ENCODE results near the gene SAMD8. TPM values are rescaled to one million over a fixed set of nuclear protein-coding genes. Genes with fewer than 3 reads are reported as not detected.

The SAMD8 gene
- total RNA-seq, 1 experiment from 2014 or later = 23.6 TPM

- H2AFZ ChIP-seq (ENCODE audit: low read depth, low read length, poor library complexity, severe bottlenecking) = no peak overlapping the region
- intact Hi-C loops (cut with micrococcal nuclease) = no loop called here
- no peaks in the 10 kb centered on the region for H4K20me1 ChIP-seq (ENCODE audit: insufficient read depth)
- CTCF ChIA-PET = no interaction called here
- no TSS peak for BruUV-seq (replicated peaks)
- no peaks in the 10 kb centered on the region for H3K9me2 ChIP-seq (ENCODE audit: insufficient read depth)
- H3K36me3 ChIP-seq (ENCODE audit: control insufficient read depth in 1 of 2, insufficient read depth in 2 of 2, low read length in 2 of 2) = no peaks in the 10 kb centered on the region
- H3K4me2 ChIP-seq (ENCODE audit: low read length) = no peak overlapping the region
- DNase-seq (ENCODE audit: low read depth, low spot score) (no peak), ATAC-seq (no peak)
- RAD21 ChIA-PET (ENCODE audit: low non-redundant PET in 1 of 2, low total read pairs in 2 of 2, uncharacterized antibody in 2 of 2, unreplicated experiment in 2 of 2) = no interaction called here
- H3K4me3 ChIP-seq (replicated peaks in 1 of 2; ENCODE audit: low read depth in 1 of 2, low read length in 2 of 2) = no peak overlapping the region
- no peaks in the 10 kb centered on the region for H3K9me3 ChIP-seq (ENCODE audit: control insufficient read depth in 1 of 2, insufficient read depth in 1 of 2, low read depth in 1 of 2, low read length in 2 of 2)
- POLR2A ChIA-PET = interaction anchor here (1.3 kb wide), 1 partner anchor 42 kb away, joined by 3 read pairs; a partner anchor contains a TSS
- no peaks in the 10 kb centered on the region for H3K4me1 ChIP-seq (ENCODE audit: control insufficient read depth in 1 of 2, insufficient read depth in 2 of 2, low read length in 2 of 2)
- H3K27ac ChIP-seq (ENCODE audit: low read depth, low read length) = no peak overlapping the region
- no peaks in the 10 kb centered on the region for H3K27me3 ChIP-seq (ENCODE audit: insufficient read depth, low read length)
- no peak for TF ChIP-seq EGR1 (IDR thresholded peaks at IDR 0.05; ENCODE audit: low read depth)
- no peak for TF ChIP-seq RAD21 (IDR thresholded peaks at IDR 0.05; ENCODE audit: low read depth)
- no peak for TF ChIP-seq SP1 (IDR thresholded peaks at IDR 0.05; ENCODE audit: low read depth)
- no peak for TF ChIP-seq ZFX (IDR thresholded peaks at IDR 0.05)
- no peak for TF ChIP-seq ZBTB33 (IDR thresholded peaks at IDR 0.05; ENCODE audit: extremely low read depth, insufficient replicate concordance, low read length)
- TF ChIP-seq EZH2phosphoT487 (IDR thresholded peaks at IDR 0.05; ENCODE audit: borderline replicate concordance) = no peak
- TF ChIP-seq ZNF274 (IDR thresholded peaks at IDR 0.05; ENCODE audit: low read depth, low read length) = no peak
- no peak for TF ChIP-seq ATF3 (IDR thresholded peaks at IDR 0.05)
- TF ChIP-seq, protein P1, sequence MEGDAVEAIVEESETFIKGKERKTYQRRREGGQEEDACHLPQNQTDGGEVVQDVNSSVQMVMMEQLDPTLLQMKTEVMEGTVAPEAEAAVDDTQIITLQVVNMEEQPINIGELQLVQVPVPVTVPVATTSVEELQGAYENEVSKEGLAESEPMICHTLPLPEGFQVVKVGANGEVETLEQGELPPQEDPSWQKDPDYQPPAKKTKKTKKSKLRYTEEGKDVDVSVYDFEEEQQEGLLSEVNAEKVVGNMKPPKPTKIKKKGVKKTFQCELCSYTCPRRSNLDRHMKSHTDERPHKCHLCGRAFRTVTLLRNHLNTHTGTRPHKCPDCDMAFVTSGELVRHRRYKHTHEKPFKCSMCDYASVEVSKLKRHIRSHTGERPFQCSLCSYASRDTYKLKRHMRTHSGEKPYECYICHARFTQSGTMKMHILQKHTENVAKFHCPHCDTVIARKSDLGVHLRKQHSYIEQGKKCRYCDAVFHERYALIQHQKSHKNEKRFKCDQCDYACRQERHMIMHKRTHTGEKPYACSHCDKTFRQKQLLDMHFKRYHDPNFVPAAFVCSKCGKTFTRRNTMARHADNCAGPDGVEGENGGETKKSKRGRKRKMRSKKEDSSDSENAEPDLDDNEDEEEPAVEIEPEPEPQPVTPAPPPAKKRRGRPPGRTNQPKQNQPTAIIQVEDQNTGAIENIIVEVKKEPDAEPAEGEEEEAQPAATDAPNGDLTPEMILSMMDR (IDR thresholded peaks at IDR 0.05 in 2 of 3, conservative IDR thresholded peaks at IDR 0.05 in 1 of 3; ENCODE audit: borderline replicate concordance in 1 of 3, insufficient read depth in 1 of 3, low read depth in 2 of 3, low read length in 2 of 3) = no peak
- no peak for TF ChIP-seq SRF (IDR thresholded peaks at IDR 0.05; ENCODE audit: low read depth)
- no peak for TF ChIP-seq FOSL1 (IDR thresholded peaks at IDR 0.05; ENCODE audit: low read depth)
- TF ChIP-seq, protein P2, sequence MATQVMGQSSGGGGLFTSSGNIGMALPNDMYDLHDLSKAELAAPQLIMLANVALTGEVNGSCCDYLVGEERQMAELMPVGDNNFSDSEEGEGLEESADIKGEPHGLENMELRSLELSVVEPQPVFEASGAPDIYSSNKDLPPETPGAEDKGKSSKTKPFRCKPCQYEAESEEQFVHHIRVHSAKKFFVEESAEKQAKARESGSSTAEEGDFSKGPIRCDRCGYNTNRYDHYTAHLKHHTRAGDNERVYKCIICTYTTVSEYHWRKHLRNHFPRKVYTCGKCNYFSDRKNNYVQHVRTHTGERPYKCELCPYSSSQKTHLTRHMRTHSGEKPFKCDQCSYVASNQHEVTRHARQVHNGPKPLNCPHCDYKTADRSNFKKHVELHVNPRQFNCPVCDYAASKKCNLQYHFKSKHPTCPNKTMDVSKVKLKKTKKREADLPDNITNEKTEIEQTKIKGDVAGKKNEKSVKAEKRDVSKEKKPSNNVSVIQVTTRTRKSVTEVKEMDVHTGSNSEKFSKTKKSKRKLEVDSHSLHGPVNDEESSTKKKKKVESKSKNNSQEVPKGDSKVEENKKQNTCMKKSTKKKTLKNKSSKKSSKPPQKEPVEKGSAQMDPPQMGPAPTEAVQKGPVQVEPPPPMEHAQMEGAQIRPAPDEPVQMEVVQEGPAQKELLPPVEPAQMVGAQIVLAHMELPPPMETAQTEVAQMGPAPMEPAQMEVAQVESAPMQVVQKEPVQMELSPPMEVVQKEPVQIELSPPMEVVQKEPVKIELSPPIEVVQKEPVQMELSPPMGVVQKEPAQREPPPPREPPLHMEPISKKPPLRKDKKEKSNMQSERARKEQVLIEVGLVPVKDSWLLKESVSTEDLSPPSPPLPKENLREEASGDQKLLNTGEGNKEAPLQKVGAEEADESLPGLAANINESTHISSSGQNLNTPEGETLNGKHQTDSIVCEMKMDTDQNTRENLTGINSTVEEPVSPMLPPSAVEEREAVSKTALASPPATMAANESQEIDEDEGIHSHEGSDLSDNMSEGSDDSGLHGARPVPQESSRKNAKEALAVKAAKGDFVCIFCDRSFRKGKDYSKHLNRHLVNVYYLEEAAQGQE (IDR thresholded peaks at IDR 0.05; ENCODE audit: low read depth) = no peak
- TF ChIP-seq POLR2AphosphoS5 (IDR thresholded peaks at IDR 0.05; ENCODE audit: low read depth, low read length) = no peak
- TF ChIP-seq SIN3A (IDR thresholded peaks at IDR 0.05; ENCODE audit: low read depth) = no peak
- H3K9ac ChIP-seq (ENCODE audit: low read length) = no peak overlapping the region
- H3K79me2 ChIP-seq (ENCODE audit: insufficient read depth, low read length) = no peaks in the 10 kb centered on the region
Observed at GRCh38 chr10:75067272-75067671, 44.2 kb upstream of the SAMD8 start.

Measured in HCT116 (cell line).